ENCODE data around the gene VRK1. TPM values are rescaled to one million over a fixed set of nuclear protein-coding genes. Genes with fewer than 3 reads are reported as not detected.

Gene VRK1
- total and polyA plus RNA-seq, 9 donors, result 11.1 to 18.4 (median 12.3) TPM

GRCh38 chr14:96816281-96816680 is 19.1 kb downstream of the VRK1 start:
- Histone ChIP-seq H3K27me3 (ENCODE audit: control insufficient read depth, insufficient read depth, low read length) (no peaks in the 10 kb centered on the region), H3K4me1 (ENCODE audit: control insufficient read depth, insufficient read depth, low read length) (no peaks in the 10 kb centered on the region), H3K4me3 (ENCODE audit: low read length) (no peak overlapping the region), H3K9me3 (replicated peaks; ENCODE audit: control insufficient read depth, low read depth, low read length) (no peaks in the 10 kb centered on the region), H3K36me3 (ENCODE audit: control insufficient read depth, insufficient read depth, low read length) (no peaks in the 10 kb centered on the region), H3K27ac (ENCODE audit: low read length) (no peak overlapping the region)
- 100% methylated on average over 1 of the region's 3 CpGs for WGBS (ENCODE audit: insufficient coverage)
- no peak for DNase-seq

- Histone ChIP-seq H3K4me3 (ENCODE audit: low read length) (no peak overlapping the region), H3K27ac (ENCODE audit: low read length) (no peak overlapping the region), H3K4me1 (ENCODE audit: control insufficient read depth, insufficient read depth, low read length) (no peaks in the 10 kb centered on the region), H3K36me3 (ENCODE audit: control insufficient read depth, insufficient read depth, low read length) (no peaks in the 10 kb centered on the region), H3K9me3 (replicated peaks; ENCODE audit: control insufficient read depth, low read depth, low read length) (no peaks in the 10 kb centered on the region), H3K27me3 (ENCODE audit: control insufficient read depth, insufficient read depth, low read length) (no peaks in the 10 kb centered on the region)
- no peak for DNase-seq
- WGBS (ENCODE audit: insufficient coverage), result no CpG with 5 or more reads among the region's 5 CpGs
Measured at GRCh38 chr14:96817750-96818666, 20.8 kb downstream of the VRK1 start.

- Histone ChIP-seq H3K4me3 (ENCODE audit: low read length) (no peak overlapping the region), H3K36me3 (ENCODE audit: control insufficient read depth, insufficient read depth, low read length) (no peaks in the 10 kb centered on the region), H3K27ac (ENCODE audit: low read length) (no peak overlapping the region), H3K27me3 (ENCODE audit: control insufficient read depth, insufficient read depth, low read length) (no peaks in the 10 kb centered on the region), H3K9me3 (replicated peaks; ENCODE audit: control insufficient read depth, low read depth, low read length) (no peaks in the 10 kb centered on the region), H3K4me1 (ENCODE audit: control insufficient read depth, insufficient read depth, low read length) (no peaks in the 10 kb centered on the region)
- 75% methylated on average over 2 of the region's 3 CpGs for WGBS (ENCODE audit: insufficient coverage)
- DNase-seq, result no peak
Measured at GRCh38 chr14:96821501-96821900, 24.3 kb downstream of the VRK1 start.

- no peaks in the 10 kb centered on the region for H3K36me3 ChIP-seq (ENCODE audit: control insufficient read depth, insufficient read depth, low read length)
- no peak overlapping the region for H3K4me3 ChIP-seq (ENCODE audit: low read length)
- no peaks in the 10 kb centered on the region for H3K9me3 ChIP-seq (replicated peaks; ENCODE audit: control insufficient read depth, low read depth, low read length)
- no peaks in the 10 kb centered on the region for H3K4me1 ChIP-seq (ENCODE audit: control insufficient read depth, insufficient read depth, low read length)
- H3K27me3 ChIP-seq (ENCODE audit: control insufficient read depth, insufficient read depth, low read length), result no peaks in the 10 kb centered on the region
- no CpG with 5 or more reads among the region's 2 CpGs for WGBS (ENCODE audit: insufficient coverage)
- H3K27ac ChIP-seq (ENCODE audit: low read length), result no peak overlapping the region
- DNase-seq, result no peak
Measured at GRCh38 chr14:96823652-96824051, 26.5 kb downstream of the VRK1 start.

- 80% methylated on average over 1 of the region's 3 CpGs for WGBS (ENCODE audit: insufficient coverage)
- Histone ChIP-seq H3K9me3 (replicated peaks; ENCODE audit: control insufficient read depth, low read depth, low read length) (no peaks in the 10 kb centered on the region), H3K27ac (ENCODE audit: low read length) (no peak overlapping the region), H3K36me3 (ENCODE audit: control insufficient read depth, insufficient read depth, low read length) (no peaks in the 10 kb centered on the region), H3K27me3 (ENCODE audit: control insufficient read depth, insufficient read depth, low read length) (no peaks in the 10 kb centered on the region), H3K4me1 (ENCODE audit: control insufficient read depth, insufficient read depth, low read length) (no peaks in the 10 kb centered on the region), H3K4me3 (ENCODE audit: low read length) (no peak overlapping the region)
- DNase-seq, result peak; percentile 3
Measured at GRCh38 chr14:96824283-96824682, 27.1 kb downstream of the VRK1 start.

- Histone ChIP-seq H3K4me1 (ENCODE audit: control insufficient read depth, insufficient read depth, low read length) (no peaks in the 10 kb centered on the region), H3K4me3 (ENCODE audit: low read length) (no peak overlapping the region), H3K9me3 (replicated peaks; ENCODE audit: control insufficient read depth, low read depth, low read length) (no peaks in the 10 kb centered on the region), H3K27ac (ENCODE audit: low read length) (no peak overlapping the region), H3K27me3 (ENCODE audit: control insufficient read depth, insufficient read depth, low read length) (no peaks in the 10 kb centered on the region), H3K36me3 (ENCODE audit: control insufficient read depth, insufficient read depth, low read length) (no peaks in the 10 kb centered on the region)
- WGBS (ENCODE audit: insufficient coverage), result no CpG with 5 or more reads among the region's 2 CpGs
- DNase-seq, result no peak
Measured at GRCh38 chr14:96826818-96827217, 29.6 kb downstream of the VRK1 start.

- Histone ChIP-seq H3K4me3 (ENCODE audit: low read length) (no peak overlapping the region), H3K36me3 (ENCODE audit: control insufficient read depth, insufficient read depth, low read length) (no peaks in the 10 kb centered on the region), H3K27ac (ENCODE audit: low read length) (no peak overlapping the region), H3K9me3 (replicated peaks; ENCODE audit: control insufficient read depth, low read depth, low read length) (no peaks in the 10 kb centered on the region), H3K27me3 (ENCODE audit: control insufficient read depth, insufficient read depth, low read length) (no peaks in the 10 kb centered on the region), H3K4me1 (ENCODE audit: control insufficient read depth, insufficient read depth, low read length) (no peaks in the 10 kb centered on the region)
- no peak for DNase-seq
- WGBS (ENCODE audit: insufficient coverage), result 75% methylated on average over 2 of the region's 3 CpGs
Measured at GRCh38 chr14:96827290-96827689, 30.1 kb downstream of the VRK1 start.

GRCh38 chr14:96829791-96830190 is 32.6 kb downstream of the VRK1 start:
- DNase-seq, result no peak
- Histone ChIP-seq H3K4me3 (ENCODE audit: low read length) (no peak overlapping the region), H3K36me3 (ENCODE audit: control insufficient read depth, insufficient read depth, low read length) (no peaks in the 10 kb centered on the region), H3K9me3 (replicated peaks; ENCODE audit: control insufficient read depth, low read depth, low read length) (no peaks in the 10 kb centered on the region), H3K4me1 (ENCODE audit: control insufficient read depth, insufficient read depth, low read length) (no peaks in the 10 kb centered on the region), H3K27ac (ENCODE audit: low read length) (no peak overlapping the region), H3K27me3 (ENCODE audit: control insufficient read depth, insufficient read depth, low read length) (no peaks in the 10 kb centered on the region)
- WGBS (ENCODE audit: insufficient coverage), result no CpG with 5 or more reads among the region's 1 CpG

GRCh38 chr14:96830946-96831345 is 33.8 kb downstream of the VRK1 start:
- no peaks in the 10 kb centered on the region for H3K4me1 ChIP-seq (ENCODE audit: control insufficient read depth, insufficient read depth, low read length)
- DNase-seq, result no peak
- H3K4me3 ChIP-seq (ENCODE audit: low read length), result no peak overlapping the region
- no peaks in the 10 kb centered on the region for H3K36me3 ChIP-seq (ENCODE audit: control insufficient read depth, insufficient read depth, low read length)
- no CpG with 5 or more reads among the region's 1 CpG for WGBS (ENCODE audit: insufficient coverage)
- H3K27ac ChIP-seq (ENCODE audit: low read length), result no peak overlapping the region
- H3K9me3 ChIP-seq (replicated peaks; ENCODE audit: control insufficient read depth, low read depth, low read length), result no peaks in the 10 kb centered on the region
- H3K27me3 ChIP-seq (ENCODE audit: control insufficient read depth, insufficient read depth, low read length), result no peaks in the 10 kb centered on the region

GRCh38 chr14:96832351-96832750 is 35.2 kb downstream of the VRK1 start:
- Histone ChIP-seq H3K9me3 (replicated peaks; ENCODE audit: control insufficient read depth, low read depth, low read length) (no peaks in the 10 kb centered on the region), H3K27me3 (ENCODE audit: control insufficient read depth, insufficient read depth, low read length) (no peaks in the 10 kb centered on the region)
- WGBS (ENCODE audit: insufficient coverage), result no CpG with 5 or more reads among the region's 2 CpGs

More at GRCh38 chr14:96832351-96832750, 35.2 kb downstream of the VRK1 start:
- Histone ChIP-seq H3K36me3 (ENCODE audit: control insufficient read depth, insufficient read depth, low read length) (peaks cover 3% of the 10 kb centered on the region), H3K4me3 (ENCODE audit: low read length) (no peak overlapping the region), H3K27ac (ENCODE audit: low read length) (no peak overlapping the region), H3K4me1 (ENCODE audit: control insufficient read depth, insufficient read depth, low read length) (no peaks in the 10 kb centered on the region)
- no peak for DNase-seq

Measured in muscle of leg (tissue), 11 donors.